Measurements from ENCODE around the gene FBXL4.

Gene FBXL4

GRCh38 chr6:98945311-98946115, 2.2 kb downstream of the FBXL4 start:
- Histone ChIP-seq H3K9me3 (no peaks in the 10 kb centered on the region), H3K4me1 (peaks cover 8% of the 10 kb centered on the region; the same call in 1 of the 2 replicates), H3K36me3 (no peaks in the 10 kb centered on the region), H3K27me3 (no peaks in the 10 kb centered on the region), H3K4me3 (ENCODE audit: low read depth, low read length) (no peak overlapping the region; the same call in 1 of the 2 replicates)
- TF ChIP-seq, protein P1, sequence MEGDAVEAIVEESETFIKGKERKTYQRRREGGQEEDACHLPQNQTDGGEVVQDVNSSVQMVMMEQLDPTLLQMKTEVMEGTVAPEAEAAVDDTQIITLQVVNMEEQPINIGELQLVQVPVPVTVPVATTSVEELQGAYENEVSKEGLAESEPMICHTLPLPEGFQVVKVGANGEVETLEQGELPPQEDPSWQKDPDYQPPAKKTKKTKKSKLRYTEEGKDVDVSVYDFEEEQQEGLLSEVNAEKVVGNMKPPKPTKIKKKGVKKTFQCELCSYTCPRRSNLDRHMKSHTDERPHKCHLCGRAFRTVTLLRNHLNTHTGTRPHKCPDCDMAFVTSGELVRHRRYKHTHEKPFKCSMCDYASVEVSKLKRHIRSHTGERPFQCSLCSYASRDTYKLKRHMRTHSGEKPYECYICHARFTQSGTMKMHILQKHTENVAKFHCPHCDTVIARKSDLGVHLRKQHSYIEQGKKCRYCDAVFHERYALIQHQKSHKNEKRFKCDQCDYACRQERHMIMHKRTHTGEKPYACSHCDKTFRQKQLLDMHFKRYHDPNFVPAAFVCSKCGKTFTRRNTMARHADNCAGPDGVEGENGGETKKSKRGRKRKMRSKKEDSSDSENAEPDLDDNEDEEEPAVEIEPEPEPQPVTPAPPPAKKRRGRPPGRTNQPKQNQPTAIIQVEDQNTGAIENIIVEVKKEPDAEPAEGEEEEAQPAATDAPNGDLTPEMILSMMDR (IDR thresholded peaks at IDR 0.05; ENCODE audit: low read depth, low read length) = no peak
- no peak for DNase-seq

DNA sequence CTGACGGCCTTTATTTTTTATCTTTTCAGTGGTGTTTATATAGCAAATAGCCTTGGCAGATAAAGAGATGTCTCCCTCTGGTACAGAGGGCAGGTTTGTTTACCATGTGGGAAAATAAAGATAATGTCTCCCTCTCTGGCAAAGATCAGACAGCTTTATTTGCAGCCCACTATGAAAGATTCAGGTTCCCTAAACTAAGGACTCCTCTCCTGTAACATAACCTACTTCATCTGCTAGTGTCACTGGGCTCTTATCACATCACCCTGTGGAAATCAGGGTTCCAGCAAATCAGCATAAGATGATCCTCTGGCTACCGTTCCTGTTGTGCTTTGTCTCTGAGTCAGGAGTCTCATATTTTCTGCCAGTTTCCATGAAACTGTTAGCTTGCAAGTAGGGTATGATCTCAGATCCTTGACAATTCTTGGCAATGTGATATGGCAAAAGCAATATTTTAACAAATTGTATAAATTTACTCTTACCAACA, 3.1 kb downstream of the FBXL4 start:
- Histone ChIP-seq H3K4me3 (ENCODE audit: low read depth, low read length) (no peak overlapping the region), H3K4me1 (peaks cover 8% of the 10 kb centered on the region; the same call in 1 of the 2 replicates), H3K27me3 (no peaks in the 10 kb centered on the region), H3K9me3 (no peaks in the 10 kb centered on the region), H3K36me3 (no peaks in the 10 kb centered on the region)
- no peak for DNase-seq
- TF ChIP-seq, protein P1 (IDR thresholded peaks at IDR 0.05; ENCODE audit: low read depth, low read length) = no peak

DNA sequence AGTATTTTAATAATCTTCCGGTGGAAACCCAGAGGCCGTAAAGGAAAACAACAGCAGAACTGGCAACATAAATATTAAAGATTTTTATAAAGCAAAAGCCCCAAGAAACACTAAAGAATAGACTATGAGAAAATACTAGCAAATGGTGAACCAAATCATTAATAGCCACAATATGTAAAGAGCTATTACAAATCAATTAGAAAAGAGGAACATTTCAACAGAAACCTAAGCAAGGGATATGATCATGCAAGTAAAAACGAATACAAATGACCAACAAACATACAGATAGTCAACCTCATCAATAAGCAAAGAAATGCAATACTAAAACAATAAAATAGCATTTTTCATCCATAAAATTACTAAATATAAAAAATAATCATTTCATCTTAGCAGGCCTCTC, 3.6 kb downstream of the FBXL4 start:
- TF ChIP-seq, protein P1 (IDR thresholded peaks at IDR 0.05; ENCODE audit: low read depth, low read length) = no peak
- H3K4me3 ChIP-seq (ENCODE audit: low read depth, low read length) = no peak overlapping the region

DNA sequence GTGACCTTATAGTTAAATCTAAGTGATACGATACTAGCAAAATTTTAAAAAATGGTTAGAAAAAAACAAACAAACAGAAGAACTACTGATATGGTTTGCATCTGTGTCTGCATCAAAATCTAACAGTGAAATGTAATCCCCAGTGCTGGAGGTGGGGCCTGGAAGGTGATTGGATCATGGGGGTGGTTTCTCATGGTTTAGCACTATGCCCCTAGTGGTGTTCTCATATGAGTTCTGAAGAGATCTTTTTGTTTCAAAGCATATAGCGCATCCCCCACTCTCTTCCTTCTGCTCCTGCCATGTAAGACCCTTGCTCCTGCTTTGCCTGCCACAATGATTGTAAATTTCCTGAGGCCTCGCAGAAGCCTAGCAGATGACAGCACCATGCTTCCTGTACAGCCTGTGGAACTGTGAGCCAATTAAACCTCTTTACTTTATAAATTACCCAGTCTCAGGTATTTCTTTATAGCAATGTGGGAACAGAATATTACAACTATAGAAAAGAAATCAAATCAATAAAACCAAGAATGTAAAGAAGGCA, 5.4 kb downstream of the FBXL4 start:
- Histone ChIP-seq H3K27me3 (no peaks in the 10 kb centered on the region), H3K4me3 (ENCODE audit: low read depth, low read length) (no peak overlapping the region), H3K4me1 (peaks cover 5% of the 10 kb centered on the region; the same call in 1 of the 2 replicates), H3K36me3 (no peaks in the 10 kb centered on the region), H3K9me3 (no peaks in the 10 kb centered on the region)
- TF ChIP-seq, protein P1 (IDR thresholded peaks at IDR 0.05; ENCODE audit: low read depth, low read length) = peak; percentile 30
- DNase-seq = no peak

More for the DNA sequence above, 3.6 kb downstream of the FBXL4 start:
- peaks cover 8% of the 10 kb centered on the region; the same call in 1 of the 2 replicates for H3K4me1 ChIP-seq
- H3K27me3 ChIP-seq = no peaks in the 10 kb centered on the region
- DNase-seq = no peak
- no peaks in the 10 kb centered on the region for H3K36me3 ChIP-seq
- H3K9me3 ChIP-seq = no peaks in the 10 kb centered on the region

- no peaks in the 10 kb centered on the region for H3K9me3 ChIP-seq
- no peak overlapping the region for H3K4me3 ChIP-seq (ENCODE audit: low read depth, low read length)
- TF ChIP-seq, protein P1 (IDR thresholded peaks at IDR 0.05; ENCODE audit: low read depth, low read length) = no peak
- H3K36me3 ChIP-seq = no peaks in the 10 kb centered on the region
- no peaks in the 10 kb centered on the region for H3K27me3 ChIP-seq
- DNase-seq = no peak
- H3K4me1 ChIP-seq = peaks cover 1% of the 10 kb centered on the region; the same call in 1 of the 2 replicates
These were observed 6.4 kb downstream of the FBXL4 start for GRCh38 chr6:98941319-98941718.

- no peak overlapping the region for H3K4me3 ChIP-seq (ENCODE audit: low read depth, low read length)
- no peaks in the 10 kb centered on the region for H3K9me3 ChIP-seq
- TF ChIP-seq, protein P1 (IDR thresholded peaks at IDR 0.05; ENCODE audit: low read depth, low read length) = no peak
- no peaks in the 10 kb centered on the region for H3K36me3 ChIP-seq
- H3K4me1 ChIP-seq = no peaks in the 10 kb centered on the region
- no peaks in the 10 kb centered on the region for H3K27me3 ChIP-seq
- no peak for DNase-seq
These were observed 10.4 kb downstream of the FBXL4 start for GRCh38 chr6:98937351-98937750.
